Hepatocyte (in vitro differentiated cells): Measurements from ENCODE around the gene SIRT5.

Source experiments
- EZH2phosphoT487 ChIP-seq: fragments of 200-600 bp; sonication (generic); IDR thresholded peaks from one replicate; pipeline ENCODE4 v1.6.1; 2018; ENCODE audit warnings: antibody characterized with exemption, mild to moderate bottlenecking, low read depth, moderate library complexity; ENCODE audit not compliant: unreplicated experiment, severe bottlenecking
- TF ChIP-seq, protein P1 (sequence below): fragments of 200-600 bp; sonication (generic); IDR thresholded peaks from 2 replicates; pipeline ENCODE4 v1.5.1; 2016; ENCODE audit warnings: antibody characterized with exemption, mild to moderate bottlenecking; ENCODE audit not compliant: poor library complexity

DNA sequence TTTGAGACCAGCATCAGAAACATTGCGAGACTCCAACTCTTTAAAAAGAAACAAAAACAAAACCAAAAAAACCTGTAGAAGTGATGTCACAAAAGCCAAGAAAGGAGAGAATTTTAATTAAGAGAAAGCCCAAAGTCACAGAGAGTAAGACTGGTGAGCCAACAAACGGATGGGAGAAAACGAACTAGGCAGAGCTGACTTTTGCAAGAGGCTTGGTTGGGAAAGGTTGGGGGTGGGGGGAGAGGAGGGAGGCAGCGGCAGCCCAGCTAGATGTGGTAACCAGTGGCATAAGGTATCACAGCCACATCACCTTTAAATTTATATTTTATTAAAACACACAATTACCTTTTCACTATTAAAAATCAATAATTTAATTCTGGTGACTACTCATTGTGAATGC is 64.2 kb downstream of the SIRT5 start:
- TF ChIP-seq, protein P1, sequence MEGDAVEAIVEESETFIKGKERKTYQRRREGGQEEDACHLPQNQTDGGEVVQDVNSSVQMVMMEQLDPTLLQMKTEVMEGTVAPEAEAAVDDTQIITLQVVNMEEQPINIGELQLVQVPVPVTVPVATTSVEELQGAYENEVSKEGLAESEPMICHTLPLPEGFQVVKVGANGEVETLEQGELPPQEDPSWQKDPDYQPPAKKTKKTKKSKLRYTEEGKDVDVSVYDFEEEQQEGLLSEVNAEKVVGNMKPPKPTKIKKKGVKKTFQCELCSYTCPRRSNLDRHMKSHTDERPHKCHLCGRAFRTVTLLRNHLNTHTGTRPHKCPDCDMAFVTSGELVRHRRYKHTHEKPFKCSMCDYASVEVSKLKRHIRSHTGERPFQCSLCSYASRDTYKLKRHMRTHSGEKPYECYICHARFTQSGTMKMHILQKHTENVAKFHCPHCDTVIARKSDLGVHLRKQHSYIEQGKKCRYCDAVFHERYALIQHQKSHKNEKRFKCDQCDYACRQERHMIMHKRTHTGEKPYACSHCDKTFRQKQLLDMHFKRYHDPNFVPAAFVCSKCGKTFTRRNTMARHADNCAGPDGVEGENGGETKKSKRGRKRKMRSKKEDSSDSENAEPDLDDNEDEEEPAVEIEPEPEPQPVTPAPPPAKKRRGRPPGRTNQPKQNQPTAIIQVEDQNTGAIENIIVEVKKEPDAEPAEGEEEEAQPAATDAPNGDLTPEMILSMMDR, result no peak
- no peak for TF ChIP-seq EZH2phosphoT487
